Calu3 (cell line): ENCODE measurements around the gene NUFIP1. TPM values are rescaled to one million over a fixed set of nuclear protein-coding genes. Genes with fewer than 3 reads are reported as not detected.

ENCODE experiments used
- BruUV-seq: library from RNA; stranded (reverse); fragments of 400-500 nt; replicated peaks from 2 replicates; lab custom pipeline; 2021; lab: Mats Ljungman, UMichigan
- CTCF ChIA-PET: fragments of 300-600 bp; sonication (Branson Sonifier 250); formaldehyde crosslinking; loops from one replicate; lab custom pipeline; 2022; ENCODE audit warnings: antibody characterized with exemption; lab: Charles Lee
- DNase-seq: peaks from one replicate; pipeline ENCODE4 v3.0.0; 2022
- H3K27ac Mint-ChIP-seq: one replicate; pipeline ENCODE4 v1.8.0; 2022; ENCODE audit warnings: mixed read lengths; ENCODE audit not compliant: unreplicated experiment
- H3K27me3 Mint-ChIP-seq: one replicate; pipeline ENCODE4 v1.8.0; 2022; ENCODE audit warnings: mixed read lengths; ENCODE audit not compliant: unreplicated experiment
- H3K36me3 Mint-ChIP-seq: one replicate; pipeline ENCODE4 v1.8.0; 2022; ENCODE audit warnings: mild to moderate bottlenecking, moderate library complexity, mixed read lengths; ENCODE audit not compliant: insufficient read depth, unreplicated experiment
- H3K4me1 Mint-ChIP-seq: one replicate; pipeline ENCODE4 v1.8.0; 2022; ENCODE audit warnings: mild to moderate bottlenecking, low read depth, mixed read lengths; ENCODE audit not compliant: unreplicated experiment
- H3K4me3 Mint-ChIP-seq: one replicate; pipeline ENCODE4 v1.8.0; 2022; ENCODE audit warnings: mild to moderate bottlenecking, low read depth, moderate library complexity, mixed read lengths; ENCODE audit not compliant: unreplicated experiment
- H3K9me3 Mint-ChIP-seq: one replicate; pipeline ENCODE4 v1.8.0; 2022; ENCODE audit warnings: low read depth, mixed read lengths; ENCODE audit not compliant: unreplicated experiment
- CTCF ChIP-seq: fragments of 200-600 bp; IDR thresholded peaks from one replicate; pipeline ENCODE4 v1.8.0; 2022; ENCODE audit warnings: antibody characterized with exemption; ENCODE audit not compliant: unreplicated experiment
- intact Hi-C: fragments of 100-400 bp; cut with micrococcal nuclease; formaldehyde crosslinking; loops from one replicate; pipeline ENCODE4 v1.10.0; 2022; ENCODE audit not compliant: unreplicated experiment
- total RNA-seq: library from RNA; stranded (reverse); gene quantifications from 2 replicates; pipeline ENCODE4 v1.2.3, GENCODE V29; 2022

Gene NUFIP1
- total RNA-seq, 1 experiment from 2014 or later = 6.6 TPM

GRCh38 chr13:45007823-45008222, 18.6 kb upstream of the NUFIP1 start:
- no peaks in the 10 kb centered on the region for H3K9me3 Mint-ChIP-seq
- H3K27me3 Mint-ChIP-seq = no peaks in the 10 kb centered on the region
- H3K4me3 Mint-ChIP-seq = no peak overlapping the region
- H3K27ac Mint-ChIP-seq = no peak overlapping the region
- CTCF ChIA-PET = no interaction called here
- BruUV-seq = no TSS peak
- no peaks in the 10 kb centered on the region for H3K36me3 Mint-ChIP-seq
- TF ChIP-seq CTCF = no peak
- intact Hi-C loops = no loop called here
- no peaks in the 10 kb centered on the region for H3K4me1 Mint-ChIP-seq
- no peak for DNase-seq

DNA sequence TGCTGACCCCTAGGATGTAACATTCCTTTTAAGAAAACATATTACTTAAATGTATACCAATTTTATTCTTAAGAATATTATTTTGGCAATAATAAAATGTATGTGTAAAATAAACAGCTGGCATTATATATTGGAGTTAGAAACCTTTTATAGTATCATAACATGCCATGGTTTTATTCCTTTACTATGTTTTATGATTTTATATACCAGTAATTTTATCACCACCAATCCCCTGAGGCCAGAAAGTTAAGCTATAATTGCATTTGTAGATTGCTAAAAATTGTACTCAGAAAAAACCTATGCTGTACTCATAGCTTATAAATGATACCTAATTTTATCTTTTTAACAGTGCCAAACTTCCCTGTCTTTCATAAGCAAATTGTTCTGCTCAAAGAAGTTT, 18.0 kb upstream of the NUFIP1 start:
- no peaks in the 10 kb centered on the region for H3K9me3 Mint-ChIP-seq
- no peak overlapping the region for H3K4me3 Mint-ChIP-seq
- DNase-seq = no peak
- CTCF ChIA-PET = no interaction called here
- no peaks in the 10 kb centered on the region for H3K27me3 Mint-ChIP-seq
- H3K36me3 Mint-ChIP-seq = no peaks in the 10 kb centered on the region
- H3K27ac Mint-ChIP-seq = no peak overlapping the region
- no peaks in the 10 kb centered on the region for H3K4me1 Mint-ChIP-seq
- intact Hi-C loops = no loop called here
- BruUV-seq = no TSS peak
- no peak for TF ChIP-seq CTCF

DNA sequence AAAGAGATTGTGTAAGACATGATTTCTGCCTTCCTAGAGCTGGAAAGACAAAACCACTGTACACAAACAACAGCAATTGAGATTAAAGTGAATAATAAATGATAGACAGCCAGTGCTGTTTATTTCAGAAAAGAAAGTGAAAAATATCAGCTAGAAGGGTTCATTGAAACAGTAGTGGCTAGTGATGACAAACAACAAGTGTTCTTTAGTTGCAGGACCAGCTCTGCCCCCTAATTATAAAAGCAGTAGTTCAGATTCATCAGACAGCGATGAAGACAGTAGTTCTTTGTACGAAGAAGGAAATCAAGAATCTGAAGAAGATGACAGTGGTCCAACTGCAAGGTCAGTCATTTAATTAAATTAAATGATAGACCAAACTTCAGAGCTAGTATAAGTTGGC, 14.8 kb upstream of the NUFIP1 start:
- H3K9me3 Mint-ChIP-seq = no peaks in the 10 kb centered on the region
- H3K27ac Mint-ChIP-seq = no peak overlapping the region
- CTCF ChIA-PET = no interaction called here
- TF ChIP-seq CTCF = no peak
- no peaks in the 10 kb centered on the region for H3K27me3 Mint-ChIP-seq
- no TSS peak for BruUV-seq
- H3K36me3 Mint-ChIP-seq = no peaks in the 10 kb centered on the region
- H3K4me3 Mint-ChIP-seq = no peak overlapping the region
- no peaks in the 10 kb centered on the region for H3K4me1 Mint-ChIP-seq
- intact Hi-C loops = no loop called here
- no peak for DNase-seq

GRCh38 chr13:45003417-45003816, 14.1 kb upstream of the NUFIP1 start:
- DNase-seq = no peak
- CTCF ChIA-PET = no interaction called here
- no peak overlapping the region for H3K27ac Mint-ChIP-seq
- H3K36me3 Mint-ChIP-seq = no peaks in the 10 kb centered on the region
- no TSS peak for BruUV-seq
- TF ChIP-seq CTCF = no peak
- H3K4me1 Mint-ChIP-seq = no peaks in the 10 kb centered on the region
- no peaks in the 10 kb centered on the region for H3K27me3 Mint-ChIP-seq
- intact Hi-C loops = no loop called here
- H3K9me3 Mint-ChIP-seq = no peaks in the 10 kb centered on the region
- H3K4me3 Mint-ChIP-seq = no peak overlapping the region
